Cardiac muscle cell (in vitro differentiated cells and primary cell): ENCODE data around the gene SMARCE1. TPM values are rescaled to one million over a fixed set of nuclear protein-coding genes. Genes with fewer than 3 reads are reported as not detected.

ENCODE experiments used
- DNase-seq, 2 donors: peaks; one replicate each; pipeline versions ENCODE4 v3.0.0 to v3.0.0-alpha.2; 2010 to 2017; ENCODE audit warnings: low read depth in 1 of 2, low spot score in 1 of 2
- H3K27ac ChIP-seq: fragments of 200-600 bp; sonication (generic); 2 replicates; pipeline ENCODE4 v1.5.1; 2016
- H3K27me3 ChIP-seq: fragments of 200-600 bp; sonication (generic); 2 replicates; pipeline ENCODE4 v1.6.0; 2016; ENCODE audit warnings: control low read depth
- H3K36me3 ChIP-seq: fragments of 200-600 bp; sonication (generic); 2 replicates; pipeline ENCODE4 v1.5.1; 2016; ENCODE audit warnings: control low read depth
- H3K4me1 ChIP-seq: fragments of 200-600 bp; sonication (generic); 2 replicates; pipeline ENCODE4 v1.8.1; 2017; ENCODE audit warnings: low read depth, mild to moderate bottlenecking, mixed run types
- H3K4me3 ChIP-seq: fragments of 200-600 bp; sonication (generic); 2 replicates; pipeline ENCODE4 v1.5.1; 2016; ENCODE audit warnings: mild to moderate bottlenecking
- H3K9me3 ChIP-seq: fragments of 200-600 bp; sonication (generic); 2 replicates; pipeline ENCODE4 v1.5.1; 2017; ENCODE audit warnings: low read depth, mild to moderate bottlenecking, control low read depth
- CTCF ChIP-seq: IDR thresholded peaks from 2 replicates; pipeline ENCODE4 v1.5.1; 2012; ENCODE audit warnings: low read depth, mild to moderate bottlenecking, low read length
- polyA plus RNA-seq: library from polyadenylated mRNA; unstranded; fragments of >200 nt; fragmentation: Nextera tagmentation; extraction: Ambion mirVana; gene quantifications from 2 replicates; pipeline ENCODE4 v1.2.1, GENCODE V29; 2016
- total RNA-seq: library from RNA; depleted of rRNA; stranded (reverse); fragments of >200 nt; gene quantifications from 2 replicates; pipeline ENCODE4 v1.2.3, GENCODE V29; 2016

SMARCE1 gene
- total and polyA plus RNA-seq, 2 experiments from 2014 or later = 192 to 195 TPM

GRCh38 chr17:40605306-40605705 lies 42.3 kb downstream of the SMARCE1 start:
- H3K9me3 ChIP-seq = no peaks in the 10 kb centered on the region
- no peak for TF ChIP-seq CTCF
- H3K4me1 ChIP-seq = peaks cover 4% of the 10 kb centered on the region
- no peak for DNase-seq
- H3K27ac ChIP-seq = no peak overlapping the region
- H3K36me3 ChIP-seq = no peaks in the 10 kb centered on the region
- no peaks in the 10 kb centered on the region for H3K27me3 ChIP-seq
- H3K4me3 ChIP-seq = no peak overlapping the region

GRCh38 chr17:40604327-40605080 lies 43.1 kb downstream of the SMARCE1 start:
- DNase-seq = no peak
- Histone ChIP-seq H3K4me1 (peaks cover 4% of the 10 kb centered on the region), H3K4me3 (no peak overlapping the region), H3K9me3 (no peaks in the 10 kb centered on the region), H3K27me3 (no peaks in the 10 kb centered on the region), H3K27ac (no peak overlapping the region), H3K36me3 (no peaks in the 10 kb centered on the region)
- TF ChIP-seq CTCF = no peak

- H3K27me3 ChIP-seq = no peaks in the 10 kb centered on the region
These were observed 44.9 kb downstream of the SMARCE1 start for GRCh38 chr17:40602445-40603443.

GRCh38 chr17:40600486-40601046 lies 47.1 kb downstream of the SMARCE1 start:
- no peak for DNase-seq
- TF ChIP-seq CTCF = no peak
- Histone ChIP-seq H3K36me3 (no peaks in the 10 kb centered on the region), H3K9me3 (no peaks in the 10 kb centered on the region), H3K4me3 (no peak overlapping the region), H3K27me3 (no peaks in the 10 kb centered on the region), H3K27ac (no peak overlapping the region), H3K4me1 (peaks cover 4% of the 10 kb centered on the region)

More at GRCh38 chr17:40602445-40603443, 44.9 kb downstream of the SMARCE1 start:
- Histone ChIP-seq H3K4me3 (no peak overlapping the region), H3K27ac (peak overlapping the region; percentile 85), H3K9me3 (no peaks in the 10 kb centered on the region), H3K4me1 (peaks cover 4% of the 10 kb centered on the region), H3K36me3 (no peaks in the 10 kb centered on the region)
- TF ChIP-seq CTCF = no peak
- peak in 1 of 2 donors; percentile 51 for DNase-seq

- H3K4me1 ChIP-seq = peaks cover 4% of the 10 kb centered on the region
- no peak for TF ChIP-seq CTCF
- no peak overlapping the region for H3K4me3 ChIP-seq
- H3K27ac ChIP-seq = no peak overlapping the region
- no peaks in the 10 kb centered on the region for H3K27me3 ChIP-seq
- no peaks in the 10 kb centered on the region for H3K9me3 ChIP-seq
- DNase-seq = no peak
- H3K36me3 ChIP-seq = no peaks in the 10 kb centered on the region
These were observed 48.2 kb downstream of the SMARCE1 start for GRCh38 chr17:40599468-40599763.
